GM12872 (cell line): ENCODE results near the gene WNT11.

Experiments
- CTCF ChIP-seq: IDR thresholded peaks from 3 replicates; pipeline ENCODE4 v1.5.1; 2011; ENCODE audit warnings: low read depth, mild to moderate bottlenecking, low read length, moderate library complexity; ENCODE audit not compliant: insufficient read depth

The WNT11 gene

GRCh38 chr11:76248210-76248609 lies 41.9 kb upstream of the WNT11 start:
- peak; percentile 57 for TF ChIP-seq CTCF

GRCh38 chr11:76247091-76247490 lies 40.8 kb upstream of the WNT11 start:
- TF ChIP-seq CTCF, result no peak

GRCh38 chr11:76246271-76246933 lies 40.1 kb upstream of the WNT11 start:
- no peak for TF ChIP-seq CTCF

GRCh38 chr11:76245720-76246119 lies 39.4 kb upstream of the WNT11 start:
- TF ChIP-seq CTCF, result no peak

- TF ChIP-seq CTCF, result no peak
Observed at GRCh38 chr11:76244316-76244851, 38.1 kb upstream of the WNT11 start.

GRCh38 chr11:76243957-76244285 lies 37.6 kb upstream of the WNT11 start:
- no peak for TF ChIP-seq CTCF

- TF ChIP-seq CTCF, result no peak
Observed at GRCh38 chr11:76243193-76243956, 37.1 kb upstream of the WNT11 start.
